ENCODE measurements around the gene ZDHHC14. TPM values are rescaled to one million over a fixed set of nuclear protein-coding genes. Genes with fewer than 3 reads are reported as not detected.
A peak's percentile ranks its signal among the peaks of the same experiment; 100 is the strongest.

Gene ZDHHC14
- total RNA-seq, 1 experiment from 2014 or later: 1.7 TPM

DNA sequence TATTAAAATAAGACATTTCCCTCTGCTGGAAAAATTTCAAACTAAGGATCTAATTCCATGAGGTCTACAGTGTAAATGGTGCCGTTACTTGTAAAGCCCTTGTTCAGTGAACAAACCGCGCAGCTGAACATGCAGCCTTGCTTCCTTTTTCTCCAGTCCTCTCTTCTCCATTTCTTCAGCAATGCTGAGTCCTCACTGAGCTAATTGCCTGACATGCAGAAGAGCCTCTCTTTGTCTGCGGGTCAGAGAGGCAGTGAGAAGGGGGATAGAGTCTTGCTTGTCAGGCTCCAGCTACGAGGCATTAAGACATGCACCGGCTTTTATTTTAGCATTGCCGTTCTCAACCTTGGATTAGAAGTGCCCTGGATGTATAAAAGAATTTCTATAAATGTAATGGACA, 25.7 kb downstream of the ZDHHC14 start:
- WGBS (ENCODE audit: extremely low coverage, insufficient read length, low lambda C conversion rate): no CpG with 5 or more reads among the region's 7 CpGs
- Histone ChIP-seq H2BK20ac (ENCODE audit: low read depth, low read length, poor library complexity, severe bottlenecking) (no peak overlapping the region), H4K20me1 (ENCODE audit: control insufficient read depth, insufficient read depth, insufficient read length) (no peaks in the 10 kb centered on the region), H2AK5ac (ENCODE audit: insufficient read length, low read length) (no peak overlapping the region), H3K18ac (ENCODE audit: insufficient read length, low read depth, low read length) (no peak overlapping the region), H2BK120ac (ENCODE audit: low read depth, low read length, poor library complexity, severe bottlenecking) (no peak overlapping the region), H3K4me2 (ENCODE audit: insufficient read depth, insufficient read length, low read length) (no peak overlapping the region), H3K4ac (ENCODE audit: low read depth, low read length) (no peak overlapping the region), H3K27ac (ENCODE audit: insufficient read length, low read depth, low read length) (no peak overlapping the region), H4K8ac (replicated peaks; ENCODE audit: insufficient read length, low read depth, low read length) (no peak overlapping the region), H3K79me2 (ENCODE audit: insufficient read depth, low read length) (no peaks in the 10 kb centered on the region), H3K27me3 (ENCODE audit: insufficient read depth, low read length) (no peaks in the 10 kb centered on the region), H3K14ac (ENCODE audit: insufficient read depth, low read length) (no peak overlapping the region), H3T11ph (ENCODE audit: low read length) (no peak overlapping the region), H3K79me1 (ENCODE audit: insufficient read depth, low read depth, low read length, poor library complexity, severe bottlenecking) (no peaks in the 10 kb centered on the region), H3K9ac (ENCODE audit: extremely low read depth, insufficient read length, low read length) (no peak overlapping the region), H2BK12ac (ENCODE audit: insufficient read length, low read depth, low read length) (no peak overlapping the region), H3K56ac (ENCODE audit: insufficient read length, low read depth, low read length) (no peak overlapping the region), H3K4me1 (ENCODE audit: insufficient read depth, low read length) (peaks cover 6% of the 10 kb centered on the region; the same call in 1 of the 2 replicates), H2BK15ac (ENCODE audit: low read depth, low read length) (no peak overlapping the region), H2AFZ (ENCODE audit: low read length) (no peak overlapping the region), H3K9me3 (ENCODE audit: control insufficient read depth, low read depth, low read length) (no peaks in the 10 kb centered on the region), H3K23me2 (ENCODE audit: insufficient read length, low read depth, low read length, poor library complexity, severe bottlenecking) (no peaks in the 10 kb centered on the region), H2BK5ac (ENCODE audit: insufficient read length, low read length) (no peak overlapping the region), H3K23ac (ENCODE audit: insufficient read length, low read depth, low read length) (no peak overlapping the region), H4K91ac (ENCODE audit: insufficient read length, low read depth, low read length) (no peak overlapping the region), H4K5ac (ENCODE audit: insufficient read length, low read depth, low read length) (no peak overlapping the region)
- 0 out of 5 replicates have a peak, but pooled peaks cover 0 to 3% of the 10 kb centered on the region in 2 experiments for H3K9me3 Mint-ChIP-seq
- peaks cover 33 to 36% of the 10 kb centered on the region in 2 experiments for H3K4me1 Mint-ChIP-seq
- peak overlapping the region; percentile 28 to 77 (median 53); a peak in 1 of 7 replicates for H3K27ac Mint-ChIP-seq
- no peak overlapping the region for H3K4me3 Mint-ChIP-seq
- H3K27me3 Mint-ChIP-seq (ENCODE audit: low read depth): no peaks in the 10 kb centered on the region; the same call in 1 of the 2 replicates
- peaks cover 0 to 4% (median 4%) of the 10 kb centered on the region in 3 experiments; a peak in 3 of 7 replicates for H3K36me3 Mint-ChIP-seq (ENCODE audit: insufficient read depth in 1 of 3, low read depth in 3 of 3)
- DNase-seq: no peak
- TF ChIP-seq, protein P1, sequence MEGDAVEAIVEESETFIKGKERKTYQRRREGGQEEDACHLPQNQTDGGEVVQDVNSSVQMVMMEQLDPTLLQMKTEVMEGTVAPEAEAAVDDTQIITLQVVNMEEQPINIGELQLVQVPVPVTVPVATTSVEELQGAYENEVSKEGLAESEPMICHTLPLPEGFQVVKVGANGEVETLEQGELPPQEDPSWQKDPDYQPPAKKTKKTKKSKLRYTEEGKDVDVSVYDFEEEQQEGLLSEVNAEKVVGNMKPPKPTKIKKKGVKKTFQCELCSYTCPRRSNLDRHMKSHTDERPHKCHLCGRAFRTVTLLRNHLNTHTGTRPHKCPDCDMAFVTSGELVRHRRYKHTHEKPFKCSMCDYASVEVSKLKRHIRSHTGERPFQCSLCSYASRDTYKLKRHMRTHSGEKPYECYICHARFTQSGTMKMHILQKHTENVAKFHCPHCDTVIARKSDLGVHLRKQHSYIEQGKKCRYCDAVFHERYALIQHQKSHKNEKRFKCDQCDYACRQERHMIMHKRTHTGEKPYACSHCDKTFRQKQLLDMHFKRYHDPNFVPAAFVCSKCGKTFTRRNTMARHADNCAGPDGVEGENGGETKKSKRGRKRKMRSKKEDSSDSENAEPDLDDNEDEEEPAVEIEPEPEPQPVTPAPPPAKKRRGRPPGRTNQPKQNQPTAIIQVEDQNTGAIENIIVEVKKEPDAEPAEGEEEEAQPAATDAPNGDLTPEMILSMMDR (conservative IDR thresholded peaks at IDR 0.05): no peak

Measured in H9 (cell line).